ENCODE measurements around the gene PNPLA2.
A peak's percentile ranks its signal among the peaks of the same experiment; 100 is the strongest.

The PNPLA2 gene

GRCh38 chr11:808427-809286 lies 10.1 kb upstream of the PNPLA2 start:
- Histone ChIP-seq H3K9me3 (ENCODE audit: control insufficient read depth in 5 of 5, low read length in 5 of 5) (no peaks in the 10 kb centered on the region), H3K9ac (ENCODE audit: low read length in 5 of 5) (peak overlapping the region; percentile 57 to 99 (median 94)), H3K27ac (ENCODE audit: low read depth, low read length) (peak overlapping the region; percentile 92), H3K4me3 (ENCODE audit: low read depth in 1 of 5, low read length in 5 of 5) (peak overlapping the region; percentile 84 to 95 (median 93)), H3K27me3 (ENCODE audit: control insufficient read depth in 5 of 5, insufficient read depth in 4 of 5, low read length in 5 of 5) (no peaks in the 10 kb centered on the region), H3K36me3 (ENCODE audit: control insufficient read depth in 5 of 5, insufficient read depth in 5 of 5, low read length in 5 of 5) (peaks cover 0 to 28% (median 26%) of the 10 kb centered on the region in 5 donors), H3K4me1 (ENCODE audit: control insufficient read depth in 5 of 5, insufficient read depth in 5 of 5, low read length in 5 of 5) (peaks cover 11 to 61% (median 58%) of the 10 kb centered on the region in 5 donors)

GRCh38 chr11:809287-810039 lies 9.3 kb upstream of the PNPLA2 start, which contains the start of gene RPLP2:
RPLP2 (plus strand) TSS chr11:809967; CDS start chr11:810235, 268 bp downstream.
- Histone ChIP-seq H3K36me3 (ENCODE audit: control insufficient read depth in 5 of 5, insufficient read depth in 5 of 5, low read length in 5 of 5) (peaks cover 0 to 32% (median 27%) of the 10 kb centered on the region in 5 donors), H3K27me3 (ENCODE audit: control insufficient read depth in 5 of 5, insufficient read depth in 4 of 5, low read length in 5 of 5) (no peaks in the 10 kb centered on the region), H3K9ac (ENCODE audit: low read length in 5 of 5) (peak within 1 kb of the TSS; percentile 84 to 99 (median 94)), H3K27ac (ENCODE audit: low read depth, low read length) (peak within 1 kb of the TSS; percentile 92), H3K4me1 (ENCODE audit: control insufficient read depth in 5 of 5, insufficient read depth in 5 of 5, low read length in 5 of 5) (peaks cover 11 to 60% (median 55%) of the 10 kb centered on the region in 5 donors), H3K9me3 (ENCODE audit: control insufficient read depth in 5 of 5, low read length in 5 of 5) (no peaks in the 10 kb centered on the region), H3K4me3 (ENCODE audit: low read depth in 1 of 5, low read length in 5 of 5) (peak within 1 kb of the TSS; percentile 84 to 95 (median 93))

GRCh38 chr11:810040-810567 lies 8.6 kb upstream of the PNPLA2 start:
- Histone ChIP-seq H3K4me3 (ENCODE audit: low read depth in 1 of 5, low read length in 5 of 5) (peak overlapping the region; percentile 84 to 95 (median 89)), H3K27ac (ENCODE audit: low read depth, low read length) (peak overlapping the region; percentile 92), H3K27me3 (ENCODE audit: control insufficient read depth in 5 of 5, insufficient read depth in 4 of 5, low read length in 5 of 5) (no peaks in the 10 kb centered on the region), H3K9ac (ENCODE audit: low read length in 5 of 5) (peak overlapping the region; percentile 84 to 99 (median 94)), H3K4me1 (ENCODE audit: control insufficient read depth in 5 of 5, insufficient read depth in 5 of 5, low read length in 5 of 5) (peaks cover 11 to 55% (median 54%) of the 10 kb centered on the region in 5 donors), H3K36me3 (ENCODE audit: control insufficient read depth in 5 of 5, insufficient read depth in 5 of 5, low read length in 5 of 5) (peaks cover 0 to 32% (median 27%) of the 10 kb centered on the region in 5 donors), H3K9me3 (ENCODE audit: control insufficient read depth in 5 of 5, low read length in 5 of 5) (no peaks in the 10 kb centered on the region)

GRCh38 chr11:811446-812245 lies 7.1 kb upstream of the PNPLA2 start:
- Histone ChIP-seq H3K4me1 (ENCODE audit: control insufficient read depth in 5 of 5, insufficient read depth in 5 of 5, low read length in 5 of 5) (peaks cover 11 to 64% (median 63%) of the 10 kb centered on the region in 5 donors), H3K27ac (ENCODE audit: low read depth, low read length) (peak overlapping the region; percentile 92), H3K36me3 (ENCODE audit: control insufficient read depth in 5 of 5, insufficient read depth in 5 of 5, low read length in 5 of 5) (peaks cover 0 to 32% (median 27%) of the 10 kb centered on the region in 5 donors), H3K9ac (ENCODE audit: low read length in 5 of 5) (peak overlapping the region; percentile 84 to 99 (median 94)), H3K9me3 (ENCODE audit: control insufficient read depth in 5 of 5, low read length in 5 of 5) (no peaks in the 10 kb centered on the region), H3K4me3 (ENCODE audit: low read depth in 1 of 5, low read length in 5 of 5) (peak overlapping the region; percentile 84 to 95 (median 89)), H3K27me3 (ENCODE audit: control insufficient read depth in 5 of 5, insufficient read depth in 4 of 5, low read length in 5 of 5) (no peaks in the 10 kb centered on the region)

GRCh38 chr11:812390-812789 lies 6.3 kb upstream of the PNPLA2 start:
- H3K4me1 ChIP-seq (ENCODE audit: control insufficient read depth in 5 of 5, insufficient read depth in 5 of 5, low read length in 5 of 5) = peaks cover 11 to 64% (median 63%) of the 10 kb centered on the region in 5 donors

GRCh38 chr11:813072-813455 lies 5.7 kb upstream of the PNPLA2 start:
- Histone ChIP-seq H3K9ac (ENCODE audit: low read length in 5 of 5) (peak overlapping the region in 3 of 5 donors; percentile 17 to 99 (median 89)), H3K4me1 (ENCODE audit: control insufficient read depth in 5 of 5, insufficient read depth in 5 of 5, low read length in 5 of 5) (peaks cover 11 to 66% (median 64%) of the 10 kb centered on the region in 5 donors), H3K9me3 (ENCODE audit: control insufficient read depth in 5 of 5, low read length in 5 of 5) (no peaks in the 10 kb centered on the region), H3K27ac (ENCODE audit: low read depth, low read length) (peak overlapping the region; percentile 92), H3K4me3 (ENCODE audit: low read depth in 1 of 5, low read length in 5 of 5) (peak overlapping the region in 2 of 5 donors; percentile 1 to 3), H3K27me3 (ENCODE audit: control insufficient read depth in 5 of 5, insufficient read depth in 4 of 5, low read length in 5 of 5) (no peaks in the 10 kb centered on the region), H3K36me3 (ENCODE audit: control insufficient read depth in 5 of 5, insufficient read depth in 5 of 5, low read length in 5 of 5) (peaks cover 0 to 32% (median 27%) of the 10 kb centered on the region in 5 donors)

More at GRCh38 chr11:812390-812789, 6.3 kb upstream of the PNPLA2 start:
- Histone ChIP-seq H3K4me3 (ENCODE audit: low read depth in 1 of 5, low read length in 5 of 5) (peak overlapping the region in 3 of 5 donors; percentile 84 to 95 (median 89)), H3K9me3 (ENCODE audit: control insufficient read depth in 5 of 5, low read length in 5 of 5) (no peaks in the 10 kb centered on the region), H3K27ac (ENCODE audit: low read depth, low read length) (peak overlapping the region; percentile 92), H3K9ac (ENCODE audit: low read length in 5 of 5) (peak overlapping the region in 3 of 5 donors; percentile 39 to 99 (median 89)), H3K36me3 (ENCODE audit: control insufficient read depth in 5 of 5, insufficient read depth in 5 of 5, low read length in 5 of 5) (peaks cover 0 to 32% (median 27%) of the 10 kb centered on the region in 5 donors), H3K27me3 (ENCODE audit: control insufficient read depth in 5 of 5, insufficient read depth in 4 of 5, low read length in 5 of 5) (no peaks in the 10 kb centered on the region)

- peaks cover 0 to 32% (median 27%) of the 10 kb centered on the region in 5 donors for H3K36me3 ChIP-seq (ENCODE audit: control insufficient read depth in 5 of 5, insufficient read depth in 5 of 5, low read length in 5 of 5)
- peak overlapping the region in 3 of 5 donors; percentile 47 to 99 (median 89) for H3K9ac ChIP-seq (ENCODE audit: low read length in 5 of 5)
- peaks cover 12 to 67% (median 64%) of the 10 kb centered on the region in 5 donors for H3K4me1 ChIP-seq (ENCODE audit: control insufficient read depth in 5 of 5, insufficient read depth in 5 of 5, low read length in 5 of 5)
- no peaks in the 10 kb centered on the region for H3K9me3 ChIP-seq (ENCODE audit: control insufficient read depth in 5 of 5, low read length in 5 of 5)
- peak overlapping the region; percentile 92 for H3K27ac ChIP-seq (ENCODE audit: low read depth, low read length)
- H3K27me3 ChIP-seq (ENCODE audit: control insufficient read depth in 5 of 5, insufficient read depth in 4 of 5, low read length in 5 of 5) = no peaks in the 10 kb centered on the region
- H3K4me3 ChIP-seq (ENCODE audit: low read depth in 1 of 5, low read length in 5 of 5) = peak overlapping the region in 1 of 5 donors; percentile 4
Measured at GRCh38 chr11:813456-814096, 5.1 kb upstream of the PNPLA2 start.

GRCh38 chr11:815675-816432 lies 2.9 kb upstream of the PNPLA2 start:
- H3K4me1 ChIP-seq (ENCODE audit: control insufficient read depth in 5 of 5, insufficient read depth in 5 of 5, low read length in 5 of 5) = peaks cover 13 to 66% (median 64%) of the 10 kb centered on the region in 5 donors
- H3K27me3 ChIP-seq (ENCODE audit: control insufficient read depth in 5 of 5, insufficient read depth in 4 of 5, low read length in 5 of 5) = no peaks in the 10 kb centered on the region
- H3K4me3 ChIP-seq (ENCODE audit: low read depth in 1 of 5, low read length in 5 of 5) = no peak overlapping the region
- peaks cover 0 to 34% (median 32%) of the 10 kb centered on the region in 5 donors for H3K36me3 ChIP-seq (ENCODE audit: control insufficient read depth in 5 of 5, insufficient read depth in 5 of 5, low read length in 5 of 5)
- peak overlapping the region; percentile 70 for H3K27ac ChIP-seq (ENCODE audit: low read depth, low read length)
- no peaks in the 10 kb centered on the region for H3K9me3 ChIP-seq (ENCODE audit: control insufficient read depth in 5 of 5, low read length in 5 of 5)
- H3K9ac ChIP-seq (ENCODE audit: low read length in 5 of 5) = peak overlapping the region in 3 of 5 donors; percentile 23 to 87 (median 68)
